Colon (tissue), 2 donors: Measurements from ENCODE around the gene KCTD5.
"Not testable (repeated sequence)": the region's sequence is repeated elsewhere in the genome, so short reads cannot be mapped to it uniquely, and the experiment has no call there.

ENCODE experiments used
- FAIRE-seq: peaks from 2 replicates; lab custom pipeline; 2012; peaks lifted over from hg19 to GRCh38; lab: Jason Lieb, UNC
- donor health status: control.
- donor health status: control.

The KCTD5 gene

GRCh38 chr16:2682209-2683021, at the start of gene KCTD5:
Gene KCTD5, plus strand, starts transcription at chr16:2682523. Its CDS starts 26 bp downstream, at chr16:2682549.
- FAIRE-seq: no peak

GRCh38 chr16:2639071-2639721, 43.1 kb upstream of the KCTD5 start:
- FAIRE-seq: not testable (repeated sequence)

GRCh38 chr16:2639722-2640072, 42.6 kb upstream of the KCTD5 start:
- not testable (repeated sequence) for FAIRE-seq

GRCh38 chr16:2642561-2642960, 39.8 kb upstream of the KCTD5 start:
- not testable (repeated sequence) for FAIRE-seq

GRCh38 chr16:2644754-2645453, 37.4 kb upstream of the KCTD5 start:
- not testable (repeated sequence) for FAIRE-seq

GRCh38 chr16:2651268-2651871, 31.0 kb upstream of the KCTD5 start:
- not testable (repeated sequence) for FAIRE-seq

- FAIRE-seq: not testable (repeated sequence)
These were observed 28.4 kb upstream of the KCTD5 start for GRCh38 chr16:2653915-2654314.

- FAIRE-seq: not testable (repeated sequence)
These were observed 27.4 kb upstream of the KCTD5 start for GRCh38 chr16:2654949-2655348.

GRCh38 chr16:2656985-2657384, 25.3 kb upstream of the KCTD5 start:
- FAIRE-seq: no peak

- FAIRE-seq: not testable (repeated sequence)
These were observed 24.5 kb upstream of the KCTD5 start for GRCh38 chr16:2657803-2658202.

GRCh38 chr16:2659560-2659959, 22.8 kb upstream of the KCTD5 start:
- not testable (repeated sequence) for FAIRE-seq

- FAIRE-seq: not testable (repeated sequence)
These were observed 22.2 kb upstream of the KCTD5 start for GRCh38 chr16:2660014-2660662.

- not testable (repeated sequence) for FAIRE-seq
These were observed 21.5 kb upstream of the KCTD5 start for GRCh38 chr16:2660755-2661373.

- FAIRE-seq: no peak
These were observed 18.5 kb upstream of the KCTD5 start for GRCh38 chr16:2663553-2664546.

GRCh38 chr16:2664574-2664982, 17.7 kb upstream of the KCTD5 start:
- no peak for FAIRE-seq

- not testable (repeated sequence) for FAIRE-seq
These were observed 15.7 kb upstream of the KCTD5 start for GRCh38 chr16:2666671-2667070.

- FAIRE-seq: not testable (repeated sequence)
These were observed 12.7 kb upstream of the KCTD5 start for GRCh38 chr16:2669587-2669986.

GRCh38 chr16:2670017-2670416, 12.3 kb upstream of the KCTD5 start:
- FAIRE-seq: not testable (repeated sequence)

- not testable (repeated sequence) for FAIRE-seq
These were observed 11.1 kb upstream of the KCTD5 start for GRCh38 chr16:2671193-2671592.

- FAIRE-seq: no peak
These were observed 10.6 kb upstream of the KCTD5 start for GRCh38 chr16:2671741-2672140.
